Measurements from ENCODE around the gene PROB1. TPM values are rescaled to one million over a fixed set of nuclear protein-coding genes. Genes with fewer than 3 reads are reported as not detected.

The PROB1 gene
- total and polyA plus RNA-seq, 2 experiments from 2014 or later = 0.55 to 1.6 TPM

DNA sequence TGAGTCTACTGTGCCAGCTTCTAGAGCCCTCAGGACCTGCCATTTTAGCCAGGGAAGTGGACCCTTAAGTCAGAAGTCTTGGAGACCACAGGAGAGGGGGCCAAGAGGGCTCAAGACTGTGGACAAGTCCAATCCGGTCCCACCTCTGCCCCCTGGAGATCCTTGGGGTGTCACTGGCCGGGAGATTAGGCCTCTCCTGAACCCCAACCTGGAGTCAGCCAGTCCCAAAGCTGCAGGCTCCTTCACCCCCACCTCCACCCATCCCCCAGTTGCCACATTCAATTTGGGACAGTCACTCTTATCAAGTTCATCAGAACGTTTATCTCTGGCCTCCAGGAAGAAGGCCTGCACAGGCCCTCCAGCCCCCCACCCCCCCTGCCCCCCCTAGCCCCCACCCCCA is 12.1 kb downstream of the PROB1 start:
- 71 to 78% methylated on average over 3 of the region's 3 CpGs for WGBS, 2 experiments (ENCODE audit: low coverage in 1 of 2, low lambda C conversion rate in 2 of 2, missing lambda C conversion rate in 2 of 2)
- TF ChIP-seq EZH2 (IDR thresholded peaks at IDR 0.05; ENCODE audit: insufficient read depth, poor library complexity, severe bottlenecking) (no peak), EZH2phosphoT487 (IDR thresholded peaks at IDR 0.05; ENCODE audit: insufficient read depth, low read depth) (no peak)
- H3K4me1 ChIP-seq (ENCODE audit: insufficient read depth) = peaks cover 7% of the 10 kb centered on the region; the same call in 1 of the 2 replicates

DNA sequence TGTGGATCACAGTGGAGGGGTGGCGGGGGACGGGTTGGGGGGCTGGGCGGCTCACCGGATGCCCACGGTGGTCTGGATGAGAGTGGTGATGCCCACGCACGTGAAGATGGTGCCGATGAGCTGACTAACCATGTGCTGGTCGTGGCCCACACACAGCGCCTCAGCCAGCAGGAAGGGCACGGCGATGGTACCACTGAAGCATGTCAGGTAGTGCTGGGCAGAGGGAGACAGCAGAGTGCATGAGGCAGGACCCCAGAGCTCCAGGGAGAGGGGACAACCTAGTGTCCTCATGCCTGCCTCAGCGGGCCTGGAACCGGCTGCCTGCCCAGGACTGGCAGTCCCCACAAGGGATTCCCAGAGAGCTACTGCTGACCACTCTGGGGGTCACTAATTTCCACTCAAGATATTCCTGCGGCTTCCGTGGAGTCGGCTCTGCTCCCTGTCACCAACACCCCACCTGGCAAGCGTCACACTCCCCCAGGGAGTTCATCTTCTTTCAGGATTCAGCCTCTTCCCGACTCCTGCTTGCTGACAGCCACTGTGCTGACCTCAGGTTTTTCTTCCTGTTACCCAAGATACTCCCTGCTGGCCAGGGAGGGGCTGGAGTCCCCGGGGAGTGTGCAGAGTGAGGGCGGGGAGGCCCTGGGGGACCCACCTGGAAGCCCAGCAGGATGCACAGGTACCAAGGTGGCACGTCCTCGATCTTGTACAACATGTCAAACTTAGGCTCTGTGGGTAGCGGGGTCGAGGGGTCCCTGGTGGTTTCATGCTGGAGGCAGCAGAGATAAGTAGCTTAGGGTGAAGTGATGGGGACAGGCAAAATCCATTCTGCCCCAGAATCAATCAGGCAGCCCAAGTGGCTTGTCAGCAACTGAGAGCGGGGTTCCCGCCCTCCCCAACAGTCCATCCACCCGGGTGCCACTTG is 12.8 kb downstream of the PROB1 start:
- Histone ChIP-seq H3K9me3 (ENCODE audit: low read depth) (no peaks in the 10 kb centered on the region), H3K27me3 (replicated peaks; ENCODE audit: insufficient read depth) (no peaks in the 10 kb centered on the region), H3K9me2 (ENCODE audit: insufficient read depth) (no peaks in the 10 kb centered on the region), H3K4me3 (no peak overlapping the region), H2AFZ (no peak overlapping the region), H3K9ac (no peak overlapping the region), H3F3A (ENCODE audit: insufficient read depth) (0 out of 2 replicates have a peak, but pooled peaks cover 6% of the 10 kb centered on the region), H3K79me2 (ENCODE audit: insufficient read depth) (no peaks in the 10 kb centered on the region), H3K27ac (no peak overlapping the region), H3K4me1 (ENCODE audit: insufficient read depth) (peaks cover 7% of the 10 kb centered on the region; the same call in 1 of the 2 replicates), H4K20me1 (ENCODE audit: insufficient read depth) (no peaks in the 10 kb centered on the region), H3K4me2 (ENCODE audit: unreplicated experiment) (no peak overlapping the region), H3K36me3 (ENCODE audit: low read depth) (no peaks in the 10 kb centered on the region)
- TF ChIP-seq EZH2 (IDR thresholded peaks at IDR 0.05; ENCODE audit: insufficient read depth, poor library complexity, severe bottlenecking) (no peak), EZH2phosphoT487 (IDR thresholded peaks at IDR 0.05; ENCODE audit: insufficient read depth, low read depth) (no peak)
- no peak for DNase-seq
- 81 to 83% methylated on average over 20 to 28 of the region's 28 CpGs for WGBS, 2 experiments (ENCODE audit: low coverage in 1 of 2, low lambda C conversion rate in 2 of 2, missing lambda C conversion rate in 2 of 2)
- in situ Hi-C loops (cut with MboI) = no loop called here

More for the DNA sequence above, 12.1 kb downstream of the PROB1 start:
- Histone ChIP-seq H3K9ac (no peak overlapping the region), H3K4me2 (ENCODE audit: unreplicated experiment) (no peak overlapping the region), H3K9me2 (ENCODE audit: insufficient read depth) (no peaks in the 10 kb centered on the region), H3K27me3 (replicated peaks; ENCODE audit: insufficient read depth) (no peaks in the 10 kb centered on the region), H3K27ac (no peak overlapping the region), H3K36me3 (ENCODE audit: low read depth) (no peaks in the 10 kb centered on the region), H3F3A (ENCODE audit: insufficient read depth) (0 out of 2 replicates have a peak, but pooled peaks cover 6% of the 10 kb centered on the region), H4K20me1 (ENCODE audit: insufficient read depth) (no peaks in the 10 kb centered on the region), H2AFZ (no peak overlapping the region), H3K9me3 (ENCODE audit: low read depth) (no peaks in the 10 kb centered on the region), H3K79me2 (ENCODE audit: insufficient read depth) (no peaks in the 10 kb centered on the region), H3K4me3 (no peak overlapping the region)
- in situ Hi-C loops (cut with MboI) = no loop called here
- no peak for DNase-seq

DNA sequence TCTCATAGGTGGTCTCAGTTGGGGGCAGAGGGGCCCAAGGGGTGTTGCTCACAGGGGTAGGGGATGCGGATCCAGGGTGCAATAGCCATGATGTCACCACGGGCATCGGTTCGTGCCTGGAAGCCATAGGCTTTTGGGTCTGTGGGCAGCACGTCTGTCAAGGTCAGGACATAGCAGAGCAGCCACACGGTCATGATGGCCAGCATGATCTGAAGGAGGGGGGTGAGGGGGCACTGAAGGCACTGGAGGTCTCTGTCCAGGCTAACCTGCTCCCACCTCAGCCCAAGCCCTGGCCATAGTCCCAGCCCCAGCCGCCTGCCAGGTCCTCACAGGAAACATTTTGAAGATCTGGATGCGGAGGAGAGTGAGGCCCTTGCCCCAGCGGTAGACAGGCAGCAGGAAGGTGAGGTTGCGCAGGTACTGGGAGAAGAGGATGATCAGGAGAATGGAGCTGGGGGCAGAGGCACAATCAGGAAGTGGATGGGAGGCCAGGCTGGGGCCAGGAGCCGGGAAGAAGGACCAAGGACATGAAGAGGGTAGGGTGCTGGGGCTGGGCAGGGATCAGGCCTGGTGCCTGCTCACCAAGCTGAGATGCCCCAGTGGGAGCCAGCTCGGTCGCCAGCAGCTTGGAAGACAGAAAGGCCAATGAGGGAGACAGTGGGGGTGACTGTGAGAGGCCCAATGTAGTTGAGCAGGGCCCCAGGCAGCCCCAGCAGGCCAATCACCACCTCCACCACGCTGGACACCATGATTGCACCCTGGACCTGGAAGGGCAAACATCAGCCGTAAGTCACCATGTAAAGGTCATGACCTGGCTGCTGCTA is 15.1 kb downstream of the PROB1 start:
- WGBS, 2 experiments (ENCODE audit: low coverage in 1 of 2, low lambda C conversion rate in 2 of 2, missing lambda C conversion rate in 2 of 2) = 78 to 82% methylated on average over 15 of the region's 15 CpGs

DNA sequence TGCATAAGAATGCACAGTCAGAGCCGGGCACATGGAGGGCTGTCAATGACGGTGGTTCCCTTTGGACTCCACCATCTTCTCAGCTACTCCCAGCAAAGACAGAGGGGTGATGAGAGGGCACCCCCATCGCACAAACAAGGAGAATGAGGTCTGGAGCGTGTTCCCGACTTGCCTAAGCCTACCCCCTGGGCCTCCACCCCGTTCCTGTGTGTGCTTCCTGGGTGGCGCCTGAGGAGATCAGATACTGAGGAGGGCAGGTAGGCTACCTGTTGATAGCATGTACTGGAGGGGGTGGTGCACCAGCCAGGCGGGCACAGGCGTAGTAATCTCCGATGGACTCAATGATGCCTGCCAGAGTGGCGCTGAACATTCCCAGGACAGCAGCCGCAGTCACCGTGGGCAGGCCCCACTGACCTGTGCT is 16.0 kb downstream of the PROB1 start:
- H4K20me1 ChIP-seq (ENCODE audit: insufficient read depth) = no peaks in the 10 kb centered on the region
- TF ChIP-seq EZH2 (IDR thresholded peaks at IDR 0.05; ENCODE audit: insufficient read depth, poor library complexity, severe bottlenecking) (no peak), EZH2phosphoT487 (IDR thresholded peaks at IDR 0.05; ENCODE audit: insufficient read depth, low read depth) (no peak)
- H3K4me2 ChIP-seq (ENCODE audit: unreplicated experiment) = no peak overlapping the region
- DNase-seq = no peak
- H3K9me2 ChIP-seq (ENCODE audit: insufficient read depth) = no peaks in the 10 kb centered on the region
- H3K4me1 ChIP-seq (ENCODE audit: insufficient read depth) = peaks cover under 1% of the 10 kb centered on the region; the same call in 1 of the 2 replicates
- H3K4me3 ChIP-seq = no peak overlapping the region
- H3K9ac ChIP-seq = no peak overlapping the region
- H2AFZ ChIP-seq = no peak overlapping the region
- H3K79me2 ChIP-seq (ENCODE audit: insufficient read depth) = no peaks in the 10 kb centered on the region
- in situ Hi-C loops (cut with MboI) = no loop called here
- no peaks in the 10 kb centered on the region for H3K36me3 ChIP-seq (ENCODE audit: low read depth)
- 80 to 82% methylated on average over 13 of the region's 13 CpGs for WGBS, 2 experiments (ENCODE audit: low coverage in 1 of 2, low lambda C conversion rate in 2 of 2, missing lambda C conversion rate in 2 of 2)
- H3K9me3 ChIP-seq (ENCODE audit: low read depth) = no peaks in the 10 kb centered on the region
- no peaks in the 10 kb centered on the region for H3K27me3 ChIP-seq (replicated peaks; ENCODE audit: insufficient read depth)
- H3K27ac ChIP-seq = no peak overlapping the region
- H3F3A ChIP-seq (ENCODE audit: insufficient read depth) = no peaks in the 10 kb centered on the region

More for the DNA sequence above, 15.1 kb downstream of the PROB1 start:
- no peak overlapping the region for H2AFZ ChIP-seq
- H3K4me2 ChIP-seq (ENCODE audit: unreplicated experiment) = no peak overlapping the region
- H3K9me2 ChIP-seq (ENCODE audit: insufficient read depth) = no peaks in the 10 kb centered on the region
- H3K79me2 ChIP-seq (ENCODE audit: insufficient read depth) = no peaks in the 10 kb centered on the region
- no peaks in the 10 kb centered on the region for H3K27me3 ChIP-seq (replicated peaks; ENCODE audit: insufficient read depth)
- no peaks in the 10 kb centered on the region for H3K4me1 ChIP-seq (ENCODE audit: insufficient read depth)
- no peak overlapping the region for H3K4me3 ChIP-seq
- H3K36me3 ChIP-seq (ENCODE audit: low read depth) = no peaks in the 10 kb centered on the region
- H3F3A ChIP-seq (ENCODE audit: insufficient read depth) = no peaks in the 10 kb centered on the region
- H3K9ac ChIP-seq = no peak overlapping the region
- no peaks in the 10 kb centered on the region for H4K20me1 ChIP-seq (ENCODE audit: insufficient read depth)
- no peak for TF ChIP-seq EZH2phosphoT487 (IDR thresholded peaks at IDR 0.05; ENCODE audit: insufficient read depth, low read depth)
- no peak for TF ChIP-seq EZH2 (IDR thresholded peaks at IDR 0.05; ENCODE audit: insufficient read depth, poor library complexity, severe bottlenecking)
- H3K9me3 ChIP-seq (ENCODE audit: low read depth) = no peaks in the 10 kb centered on the region
- no peak for DNase-seq
- H3K27ac ChIP-seq = no peak overlapping the region
- in situ Hi-C loops (cut with MboI) = no loop called here
